RCC 7860 (cell line): ENCODE results near the gene DCHS2.

ENCODE experiments used
- DNase-seq: peaks from one replicate; pipeline ENCODE4 v3.0.0-alpha.2; 2015; ENCODE audit warnings: low spot score
- FAIRE-seq: peaks from 2 replicates; lab custom pipeline; 2012; peaks lifted over from hg19 to GRCh38; lab: Jason Lieb, UNC

DCHS2 gene

GRCh38 chr4:154489558-154490233, 1.9 kb downstream of the DCHS2 start:
- FAIRE-seq, result no peak

DNA sequence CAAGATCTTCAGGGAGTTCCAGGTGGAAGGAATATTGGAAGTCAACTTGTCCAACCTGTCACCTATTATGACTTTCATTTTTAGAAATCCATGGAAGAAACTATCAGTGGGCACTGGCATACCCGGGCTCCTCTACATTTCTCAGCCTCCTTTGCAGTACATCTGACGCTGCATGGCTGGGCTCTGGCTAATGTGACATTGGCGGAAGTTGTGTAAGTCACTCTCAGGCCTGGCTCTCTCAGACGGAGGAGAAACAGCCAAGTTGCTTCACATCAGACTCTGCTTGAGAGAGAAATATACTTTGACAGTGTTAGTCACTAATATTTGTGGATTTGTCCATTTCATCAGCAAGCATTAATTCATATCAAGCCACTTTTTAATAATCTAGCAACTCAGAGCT, 4.5 kb downstream of the DCHS2 start:
- DNase-seq (no peak), FAIRE-seq (no peak)

More at GRCh38 chr4:154489558-154490233, 1.9 kb downstream of the DCHS2 start:
- no peak for DNase-seq

DNA sequence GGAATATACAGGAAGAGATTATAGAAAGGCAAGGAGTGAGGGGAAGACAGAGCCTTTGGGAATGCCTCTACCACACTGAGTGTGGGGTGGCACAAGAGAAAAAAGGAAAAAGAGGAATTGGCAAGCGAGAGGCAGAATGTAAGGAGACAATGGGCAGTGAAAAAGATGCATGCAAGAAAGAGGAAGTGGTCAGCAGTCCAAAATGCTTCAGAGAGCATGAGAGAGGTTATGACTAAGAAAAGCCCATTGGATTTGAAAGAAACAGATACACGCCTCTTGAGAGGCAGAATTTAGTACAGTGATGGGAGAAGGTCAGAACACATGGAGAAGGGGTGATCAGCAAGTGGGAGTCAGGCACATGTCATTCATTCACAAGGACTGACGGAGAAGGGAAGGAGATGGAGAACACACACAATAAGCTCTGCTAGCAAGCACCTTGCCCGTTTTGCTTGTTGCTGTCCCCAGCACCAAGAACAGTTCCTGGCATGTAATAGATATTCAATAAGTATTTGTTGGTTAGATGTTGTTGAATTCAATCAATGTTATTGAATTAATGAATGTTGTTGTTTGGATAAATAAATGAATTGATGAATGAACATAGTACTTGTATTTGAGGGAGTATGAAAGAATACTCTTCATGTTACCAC, 6.3 kb downstream of the DCHS2 start:
- no peak for FAIRE-seq
- no peak for DNase-seq

- no peak for DNase-seq
- FAIRE-seq, result no peak
These were observed 13.1 kb downstream of the DCHS2 start for GRCh38 chr4:154478547-154478946.

GRCh38 chr4:154478128-154478527, 13.5 kb downstream of the DCHS2 start:
- DNase-seq (no peak), FAIRE-seq (no peak)

GRCh38 chr4:154476232-154476631, 15.4 kb downstream of the DCHS2 start:
- DNase-seq, result no peak
- no peak for FAIRE-seq

GRCh38 chr4:154475820-154476219, 15.8 kb downstream of the DCHS2 start:
- FAIRE-seq (no peak), DNase-seq (no peak)

- FAIRE-seq, result no peak
- no peak for DNase-seq
These were observed 18.1 kb downstream of the DCHS2 start for GRCh38 chr4:154473497-154473896.

DNA sequence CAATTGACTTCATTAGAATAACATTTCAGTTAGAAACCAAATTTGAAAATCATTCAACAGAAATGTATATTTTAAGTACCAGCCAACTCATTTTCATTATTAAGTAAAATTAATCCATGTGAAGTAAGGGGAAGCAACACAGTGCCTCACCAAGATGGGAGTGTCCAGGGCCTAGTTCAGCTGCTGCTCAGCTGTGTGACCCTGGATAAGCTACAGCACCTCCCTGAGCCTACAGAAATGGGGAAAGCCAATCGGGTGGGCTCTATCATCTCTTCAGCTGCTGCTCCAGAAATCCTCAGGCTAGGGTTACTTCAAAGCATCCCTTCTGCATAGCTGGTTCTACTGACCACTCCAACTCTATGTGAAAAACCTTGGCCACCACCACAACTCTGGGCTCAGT, 18.7 kb downstream of the DCHS2 start:
- FAIRE-seq (no peak), DNase-seq (no peak)

GRCh38 chr4:154471526-154472331, 19.9 kb downstream of the DCHS2 start:
- no peak for FAIRE-seq
- no peak for DNase-seq

GRCh38 chr4:154471032-154471431, 20.6 kb downstream of the DCHS2 start:
- no peak for DNase-seq
- no peak for FAIRE-seq

DNA sequence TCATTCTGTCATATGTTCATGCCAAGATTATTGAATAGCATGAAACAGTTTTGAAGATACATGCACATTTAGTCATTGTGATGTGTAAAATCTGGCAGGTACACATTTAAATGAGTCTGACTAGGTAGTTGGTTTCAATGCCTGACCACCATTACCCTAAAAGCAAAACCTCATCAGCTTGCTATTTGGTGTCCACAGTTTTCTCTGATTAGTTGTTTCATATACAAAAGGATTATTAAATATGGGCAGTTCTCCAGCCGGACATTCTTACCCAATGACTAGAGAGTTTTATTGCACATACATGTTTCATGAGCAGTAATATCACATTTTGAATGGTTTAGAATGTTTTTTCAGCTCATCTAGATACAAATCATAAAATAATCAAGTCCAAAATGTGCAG, 23.7 kb downstream of the DCHS2 start:
- FAIRE-seq, result no peak
- no peak for DNase-seq

GRCh38 chr4:154466336-154466735, 25.3 kb downstream of the DCHS2 start:
- FAIRE-seq (no peak), DNase-seq (no peak)

GRCh38 chr4:154465085-154465484, 26.5 kb downstream of the DCHS2 start:
- no peak for FAIRE-seq
- DNase-seq, result no peak

GRCh38 chr4:154464654-154465053, 26.9 kb downstream of the DCHS2 start:
- DNase-seq, result no peak
- FAIRE-seq, result no peak

GRCh38 chr4:154462081-154462810, 29.4 kb downstream of the DCHS2 start:
- no peak for FAIRE-seq
- no peak for DNase-seq

DNA sequence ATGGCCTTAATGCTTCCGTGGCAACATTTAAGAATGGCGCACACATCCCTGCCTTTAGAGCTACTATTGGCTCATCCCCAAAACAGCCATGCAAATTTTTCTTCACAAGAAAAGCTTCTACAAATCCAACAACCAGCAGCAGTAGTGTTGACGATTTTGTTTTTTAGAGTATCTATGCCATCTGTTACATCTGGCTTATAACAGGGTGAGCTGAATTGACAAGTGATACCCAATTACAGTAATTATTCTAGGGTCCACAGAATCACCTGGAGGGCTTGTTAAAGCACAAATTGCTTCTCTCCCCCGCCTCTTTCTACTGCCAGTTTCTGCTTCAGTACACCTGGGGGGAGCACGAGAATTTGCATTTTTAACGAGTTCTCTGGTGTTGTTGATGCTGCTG, 34.1 kb downstream of the DCHS2 start:
- DNase-seq (no peak), FAIRE-seq (no peak)

- DNase-seq (no peak), FAIRE-seq (no peak)
These were observed 34.7 kb downstream of the DCHS2 start for GRCh38 chr4:154456889-154457288.

GRCh38 chr4:154456240-154456639, 35.4 kb downstream of the DCHS2 start:
- DNase-seq, result no peak
- no peak for FAIRE-seq

DNA sequence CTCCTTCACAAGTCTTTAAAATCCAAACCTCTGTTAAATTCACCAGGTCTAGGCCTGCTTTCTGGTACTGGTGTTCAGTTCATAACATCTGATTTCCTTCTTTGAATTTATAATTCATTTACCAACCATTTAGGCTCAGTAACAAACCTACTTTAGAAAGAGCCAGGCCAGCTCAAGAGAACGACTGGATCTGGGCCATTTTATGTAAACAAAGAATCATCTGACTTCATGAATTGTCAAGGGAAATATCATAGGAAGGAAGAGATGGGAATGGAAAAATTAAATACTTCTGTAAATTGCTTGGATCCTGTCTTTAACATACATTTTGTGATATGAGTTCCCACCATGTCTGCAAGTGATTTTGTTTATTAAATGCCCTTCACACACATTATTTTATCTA, 36.5 kb downstream of the DCHS2 start:
- no peak for FAIRE-seq
- no peak for DNase-seq

GRCh38 chr4:154454710-154455109, 36.9 kb downstream of the DCHS2 start:
- DNase-seq, result no peak
- no peak for FAIRE-seq
